DLD1 (cell line): ENCODE data around the gene CTSK.

Experiments used
- in situ Hi-C: cut with HindIII; loops from 2 replicates; pipeline ENCODE4 v1.10.0; 2017; ENCODE audit warnings: low sequenced_read_pairs

The CTSK gene

DNA sequence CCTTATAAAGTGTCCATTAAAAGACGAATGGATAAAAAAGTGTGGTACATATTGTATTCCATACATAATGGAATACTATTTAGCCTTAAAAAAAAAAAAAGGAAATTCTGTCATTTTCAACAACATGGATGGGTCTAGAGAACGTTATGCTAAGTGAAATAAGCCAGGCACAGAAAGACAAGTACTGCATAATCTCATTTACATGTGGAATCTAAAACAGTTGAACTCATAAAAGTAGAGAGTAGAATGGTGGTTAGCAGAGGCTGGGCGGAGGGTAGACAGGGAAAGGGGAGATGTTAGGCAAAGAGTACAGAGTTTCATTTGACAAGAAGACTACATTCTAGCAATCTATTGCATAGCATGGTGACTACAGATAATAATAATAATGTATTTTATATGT is 45.0 kb downstream of the CTSK start:
- in situ Hi-C loops: no loop called here

DNA sequence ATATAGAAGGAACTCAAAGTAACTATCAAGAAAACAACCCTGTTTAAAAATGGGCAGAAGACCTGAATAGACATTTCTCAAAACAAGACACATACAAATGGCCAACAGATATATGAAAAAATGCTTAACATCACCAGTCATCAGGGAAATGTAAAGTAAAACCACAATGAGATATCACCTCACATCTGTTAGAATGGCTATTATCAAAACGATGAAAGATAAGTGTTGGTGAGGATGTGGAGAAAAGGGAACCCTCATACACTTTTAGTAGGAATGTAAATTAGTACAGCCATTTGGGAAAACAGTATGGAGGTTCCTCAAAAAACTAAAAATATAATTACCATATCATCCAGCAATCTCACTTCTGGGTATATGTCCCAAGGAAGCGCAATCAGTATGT is 45.5 kb downstream of the CTSK start:
- in situ Hi-C loops: no loop called here

DNA sequence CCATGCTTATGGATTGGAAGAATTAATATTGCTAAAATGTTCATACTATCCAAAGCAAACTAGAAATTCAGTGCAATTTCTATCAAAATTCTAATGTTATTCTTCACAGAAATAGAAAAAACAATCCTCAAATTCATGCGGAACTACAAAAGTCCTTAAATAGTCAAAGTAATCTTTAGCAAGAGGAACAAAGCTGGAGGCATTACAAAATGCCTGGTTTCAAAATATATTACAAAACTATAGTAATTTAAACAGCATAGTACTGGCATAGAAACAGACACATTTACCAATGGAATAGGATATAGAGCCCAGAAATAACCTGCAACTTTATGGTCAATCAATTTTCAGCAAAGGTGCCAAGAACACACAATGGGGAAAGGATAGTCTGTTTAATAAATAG is 46.3 kb downstream of the CTSK start:
- in situ Hi-C loops: no loop called here

DNA sequence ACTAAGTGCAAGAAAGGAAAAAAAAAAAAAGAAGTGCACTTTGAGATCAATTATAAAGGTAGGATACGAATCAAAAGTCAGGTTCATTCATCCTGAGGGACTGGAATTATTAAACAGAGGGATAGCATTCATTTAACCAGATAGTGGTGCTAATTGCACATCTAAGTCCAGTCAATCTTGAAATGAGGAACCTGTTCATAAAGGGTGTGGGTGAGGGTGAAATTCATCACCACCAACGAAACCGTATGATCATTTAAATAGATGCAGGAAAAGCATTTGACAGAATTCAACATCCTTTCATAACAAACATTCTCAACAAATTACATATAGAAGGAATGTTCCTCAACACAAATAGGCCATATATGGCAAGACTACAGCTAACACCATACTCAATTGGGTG is 48.0 kb downstream of the CTSK start:
- in situ Hi-C loops: no loop called here

DNA sequence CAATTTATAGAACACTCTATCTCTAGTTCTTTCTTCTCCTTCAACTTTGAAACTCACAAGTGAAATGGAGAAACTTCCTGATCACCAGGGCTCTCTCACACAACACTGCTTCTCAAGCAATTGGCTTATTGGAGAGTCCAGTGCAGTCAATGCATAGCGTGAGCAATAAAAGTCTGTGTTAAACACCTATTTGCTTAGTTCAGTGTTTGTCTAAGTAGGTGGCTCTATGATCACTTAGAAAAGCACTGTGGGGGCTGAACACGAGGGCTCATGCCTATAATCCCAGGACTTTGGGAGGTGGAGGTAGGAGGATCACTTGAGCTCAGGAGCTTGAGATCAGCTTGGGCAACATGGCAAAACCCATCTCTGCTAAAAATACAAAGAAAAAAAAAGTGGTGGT is 54.6 kb downstream of the CTSK start:
- in situ Hi-C loops: no loop called here

DNA sequence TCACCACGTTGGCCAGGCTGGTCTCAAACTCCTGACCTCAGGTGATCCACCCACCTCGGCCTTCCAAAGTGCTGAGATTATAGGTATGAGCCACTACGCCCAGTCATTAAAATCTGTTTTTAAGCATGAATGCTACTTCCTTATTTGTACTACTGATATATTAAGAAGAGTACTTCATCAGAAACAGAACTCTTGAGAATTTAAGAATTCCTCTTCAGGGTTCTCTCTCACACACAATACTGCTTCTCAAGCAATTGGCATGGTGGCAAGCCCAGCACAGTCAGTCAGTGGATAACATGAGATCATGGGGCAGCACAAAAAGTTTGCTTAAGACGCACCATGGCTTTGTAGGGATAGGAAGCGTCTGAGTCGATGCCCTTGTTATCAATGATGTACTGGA is 56.6 kb downstream of the CTSK start:
- in situ Hi-C loops: no loop called here

DNA sequence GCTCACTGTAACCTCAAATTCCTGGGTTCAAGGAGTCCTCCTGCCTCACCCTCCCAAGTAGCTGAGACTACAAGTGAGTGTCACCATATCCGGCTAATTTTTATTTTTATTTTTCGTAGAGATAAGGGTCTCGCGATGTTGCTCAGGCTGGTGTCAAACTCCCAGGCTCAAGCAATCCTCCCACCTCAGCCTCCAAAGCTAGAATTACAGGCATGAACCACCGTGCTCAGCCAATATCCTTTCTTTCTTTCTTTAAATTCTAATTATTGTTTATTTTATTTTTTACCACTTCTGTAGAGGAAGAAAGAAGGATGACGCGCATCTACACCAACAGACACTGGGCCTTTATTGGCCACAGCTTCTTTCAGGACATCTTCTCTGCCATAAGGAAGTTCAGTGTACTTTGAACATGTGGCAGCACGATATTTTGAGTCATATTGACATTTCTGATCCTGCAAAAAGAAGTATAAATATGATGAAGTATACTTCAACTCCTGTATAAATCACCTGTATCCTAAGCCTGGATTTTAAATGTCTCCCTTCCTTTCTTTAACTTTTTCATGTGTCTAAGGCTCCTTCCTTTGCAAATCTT is 58.2 kb downstream of the CTSK start:
- in situ Hi-C loops: no loop called here

DNA sequence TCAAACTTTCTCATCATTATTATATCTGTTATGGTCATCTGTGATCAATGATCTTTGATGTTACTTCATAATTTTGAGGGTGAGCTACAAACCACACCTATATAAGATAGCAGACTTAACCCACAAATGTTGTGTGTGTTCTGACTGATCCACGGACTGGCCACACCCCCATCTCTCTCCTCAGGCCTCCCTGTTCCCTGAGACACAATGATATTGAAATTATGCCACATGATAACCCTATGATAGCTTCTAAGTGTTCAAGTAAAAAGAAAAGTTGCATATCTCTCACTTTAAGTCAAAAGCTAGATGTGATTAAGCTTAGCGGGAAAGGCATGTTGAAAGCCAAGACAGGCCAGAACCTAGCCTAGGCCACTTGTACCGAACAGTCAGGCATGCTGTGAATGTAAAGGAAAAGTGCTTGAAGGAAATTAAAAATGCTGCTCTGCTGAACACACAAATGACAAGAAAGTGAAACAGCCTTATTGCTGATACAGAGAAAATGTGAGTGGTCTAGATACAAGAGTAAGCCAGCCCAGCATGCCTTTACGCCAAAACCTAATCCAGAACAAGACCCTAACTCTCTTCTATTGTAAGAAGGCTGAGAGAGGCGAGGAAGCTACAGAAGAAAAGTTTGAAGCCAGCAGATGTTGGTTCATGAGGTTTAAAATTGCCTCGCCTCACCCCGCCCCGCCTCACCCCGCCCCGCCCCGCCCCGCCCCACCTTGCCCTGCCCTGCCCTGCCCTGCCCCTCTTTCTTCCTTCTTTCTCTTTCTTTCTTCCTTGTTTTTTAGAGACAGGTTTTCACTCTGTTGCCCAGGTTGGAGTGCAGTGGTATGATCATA is 59.0 kb downstream of the CTSK start:
- in situ Hi-C loops: no loop called here
